ACHN (cell line): ENCODE measurements around the gene RAB8B.

Experiments used
- DNase-seq: peaks from one replicate; pipeline ENCODE4 v3.0.0-alpha.2; 2015
- in situ Hi-C: cut with HindIII; loops from 2 replicates; pipeline ENCODE4 v1.10.0; 2017; ENCODE audit warnings: low sequenced_read_pairs, low pct_ligation_motif_present, low pct_unique_long_range_greater_than_20kb

The RAB8B gene

DNA sequence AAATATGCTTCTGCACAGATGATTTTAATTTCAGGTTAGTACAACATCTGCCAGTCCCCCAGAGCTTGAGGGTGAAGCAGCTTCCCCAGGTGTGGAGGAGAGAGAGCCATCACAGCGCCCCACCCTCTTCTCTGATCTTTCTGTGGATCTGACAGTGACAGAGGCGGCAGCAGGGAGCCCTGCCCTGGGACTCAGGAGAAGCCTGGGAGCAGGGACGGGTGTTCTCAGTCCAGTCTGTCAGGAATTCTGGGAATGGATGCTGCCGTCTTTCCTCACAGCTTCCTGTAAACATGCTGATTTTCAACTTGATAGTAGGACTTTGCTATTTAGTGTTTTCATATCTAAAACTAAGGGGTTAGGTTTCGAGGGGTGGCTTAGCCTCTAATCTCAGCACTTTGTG lies 11.4 kb upstream of the RAB8B start:
- no peak for DNase-seq
- in situ Hi-C loops, result no loop called here

DNA sequence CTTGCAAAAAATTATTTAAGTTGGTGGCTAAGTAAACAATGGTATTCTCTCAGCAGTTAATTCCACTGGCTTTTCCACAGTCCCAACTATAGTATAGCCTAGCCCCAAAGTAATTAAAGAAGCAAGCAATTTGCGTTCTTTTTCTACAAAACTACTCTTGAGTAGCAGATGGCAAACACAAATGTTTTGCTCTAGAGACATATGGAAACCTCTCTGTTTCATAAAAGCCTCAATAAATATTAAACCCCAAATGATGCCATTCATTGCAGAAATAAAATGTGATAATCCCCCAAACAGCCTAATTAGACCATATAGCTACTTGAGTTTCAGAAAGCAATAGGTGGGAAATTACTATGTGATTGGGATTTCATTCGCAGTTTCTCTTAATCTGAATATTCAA lies 8.7 kb upstream of the RAB8B start:
- DNase-seq, result no peak
- in situ Hi-C loops, result no loop called here

DNA sequence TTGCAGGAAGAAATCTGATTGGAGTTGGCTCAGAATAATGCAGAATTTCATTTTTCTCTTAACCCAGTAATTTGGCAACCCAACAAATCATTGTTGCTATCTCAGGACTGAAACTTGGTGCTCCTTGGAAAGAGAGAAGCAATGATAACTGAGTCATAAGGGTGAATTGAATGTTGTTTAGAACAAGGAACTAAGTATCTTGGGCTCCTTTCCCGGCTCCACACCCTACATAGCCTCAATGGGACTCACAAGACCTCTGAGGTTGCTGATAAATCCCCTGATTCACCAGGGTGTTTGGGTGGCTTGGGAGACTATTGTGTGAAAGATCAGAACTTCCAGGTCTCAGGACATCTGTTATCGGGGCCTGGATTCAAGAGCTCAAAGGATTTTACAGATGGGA lies 7.8 kb upstream of the RAB8B start:
- in situ Hi-C loops, result no loop called here
- no peak for DNase-seq

DNA sequence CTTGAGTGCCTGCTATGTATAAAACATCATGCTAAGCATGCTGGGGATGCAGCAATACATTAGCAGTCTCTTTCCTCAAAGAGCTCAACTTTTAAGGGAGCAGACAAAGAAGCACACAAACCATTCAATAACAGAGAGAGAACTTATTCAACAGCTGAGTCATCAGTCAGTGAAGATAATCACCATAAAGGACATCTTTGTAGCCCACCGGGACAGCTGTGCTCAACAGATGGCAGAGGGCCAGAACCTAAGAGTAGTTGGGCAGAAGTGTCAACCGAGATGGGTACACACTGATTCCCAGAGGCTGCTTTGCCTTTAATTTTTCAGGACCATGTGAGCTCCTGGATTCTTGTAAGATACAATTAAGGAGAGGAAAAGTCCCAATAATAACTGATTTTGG lies 4.2 kb upstream of the RAB8B start:
- no peak for DNase-seq
- in situ Hi-C loops, result no loop called here

DNA sequence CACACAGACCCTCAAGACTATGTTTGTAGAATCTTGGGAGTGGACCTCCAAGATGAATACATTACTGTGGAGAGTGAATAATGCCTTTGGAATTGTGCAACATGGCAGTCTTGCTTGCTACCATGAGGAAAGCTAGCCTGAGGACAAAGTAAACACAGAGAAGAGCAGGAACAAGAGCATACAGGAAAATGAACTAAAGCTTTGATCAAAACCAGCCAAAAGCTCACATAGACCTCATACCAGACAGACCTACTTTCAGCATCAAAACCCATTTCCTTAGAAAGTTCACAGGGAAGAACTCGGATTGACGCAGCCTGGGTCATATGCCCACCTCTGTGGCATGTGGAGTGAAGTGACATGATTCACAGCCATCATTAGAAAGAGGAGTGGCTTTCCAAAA lies 3.3 kb upstream of the RAB8B start:
- no peak for DNase-seq
- in situ Hi-C loops, result no loop called here

DNA sequence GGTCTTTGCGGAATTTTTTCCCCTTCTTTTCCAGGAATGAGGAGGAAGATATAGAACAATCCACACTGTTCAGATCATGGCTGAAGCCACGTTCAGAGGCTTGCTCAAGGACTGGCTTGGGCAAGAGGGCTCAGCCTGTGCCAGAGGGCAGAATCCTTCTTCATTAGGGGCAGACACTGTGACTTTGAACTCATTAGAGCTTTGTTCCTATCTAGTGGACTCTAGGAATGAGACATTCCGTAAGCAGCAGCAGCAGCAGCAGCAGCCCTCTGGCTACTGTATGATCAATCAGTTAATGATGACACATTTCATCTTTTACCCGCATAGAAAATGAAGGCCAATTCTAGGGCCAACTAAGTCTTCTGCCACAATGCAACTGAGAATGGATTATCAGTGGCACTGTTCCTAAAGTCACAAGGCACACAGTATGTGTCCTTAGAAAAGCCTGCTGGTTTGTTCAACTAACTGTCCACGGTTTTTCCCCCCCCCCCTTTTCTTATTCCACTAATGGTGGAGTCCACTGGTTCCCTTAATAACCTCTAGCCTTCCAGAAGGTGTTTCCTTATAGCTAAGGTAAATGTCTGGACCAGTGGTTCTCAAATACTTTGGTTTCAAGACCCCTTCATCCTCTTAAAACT lies 1.7 kb upstream of the RAB8B start:
- DNase-seq, result no peak
- in situ Hi-C loops, result no loop called here

DNA sequence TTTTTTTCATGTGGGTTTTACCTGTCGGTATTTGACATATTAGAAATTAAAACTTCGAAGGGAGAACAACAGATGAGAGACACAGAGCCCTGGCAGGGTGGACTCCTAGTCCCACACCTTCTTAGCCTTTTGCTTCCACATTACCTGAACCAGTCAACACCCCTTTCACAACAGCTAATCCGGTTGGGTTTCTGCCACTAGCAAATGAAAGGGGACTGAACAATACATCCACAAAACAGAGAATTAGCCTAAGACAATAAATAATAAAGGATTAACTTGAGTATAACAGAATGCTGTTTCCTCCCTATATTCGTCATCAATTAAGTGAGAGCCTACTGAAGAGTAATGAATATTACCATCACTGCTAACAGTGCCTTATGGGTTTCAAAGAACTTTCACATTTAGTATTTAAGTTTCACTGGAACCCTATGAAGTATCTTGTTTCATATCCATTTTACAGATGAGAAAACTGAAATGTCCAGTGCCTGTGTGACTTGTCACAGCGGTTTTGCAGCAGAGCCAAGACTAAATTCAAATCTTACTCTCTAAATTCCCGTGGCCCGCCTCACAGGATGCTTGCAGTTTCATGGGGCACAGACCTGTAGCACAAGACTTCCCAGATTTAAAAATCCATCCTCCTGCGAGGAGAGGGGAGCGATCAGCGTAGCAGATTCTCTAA lies 1.0 kb upstream of the RAB8B start:
- in situ Hi-C loops, result no loop called here
- no peak for DNase-seq

DNA sequence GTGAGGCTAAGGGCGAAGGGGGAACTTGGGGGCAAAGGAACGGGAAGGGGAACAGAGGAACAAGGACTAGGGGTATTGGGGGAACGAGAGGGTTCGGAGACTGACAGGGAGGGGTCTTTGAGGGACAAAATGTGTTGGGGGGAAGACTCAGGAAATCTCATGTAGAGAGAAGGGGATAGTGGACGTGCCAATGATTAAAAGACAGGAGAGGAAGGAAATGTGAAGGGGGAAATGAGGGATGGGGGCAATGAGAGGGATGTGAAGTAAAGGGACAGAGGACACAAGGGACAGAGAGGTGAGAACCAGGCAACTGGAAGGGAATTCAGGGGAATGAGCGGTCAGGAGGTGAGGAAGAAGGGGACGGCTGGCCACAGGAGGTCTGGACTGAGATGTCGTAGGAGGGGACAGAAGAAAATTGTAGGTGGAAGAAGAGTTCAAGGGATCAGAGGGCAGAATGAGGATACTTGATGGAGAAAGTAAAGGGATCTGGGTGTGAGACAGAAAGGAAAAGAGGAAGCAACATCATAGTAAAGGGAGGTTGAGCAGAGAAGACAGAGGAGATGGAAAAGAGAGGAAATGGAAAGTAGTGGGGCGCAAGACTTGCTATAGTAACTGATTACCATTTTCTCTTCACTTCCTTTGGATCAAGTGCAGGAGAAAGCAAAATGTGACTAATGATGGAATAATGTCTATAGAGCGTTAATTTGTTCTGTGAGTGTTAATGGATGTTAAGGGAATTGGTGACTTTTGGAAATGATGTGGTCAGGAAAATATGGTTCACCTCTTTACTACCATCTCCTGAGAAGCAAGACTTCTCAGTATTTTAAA lies 749 bp downstream of the RAB8B start:
- in situ Hi-C loops, result no loop called here
- DNase-seq, result peak; percentile 41

DNA sequence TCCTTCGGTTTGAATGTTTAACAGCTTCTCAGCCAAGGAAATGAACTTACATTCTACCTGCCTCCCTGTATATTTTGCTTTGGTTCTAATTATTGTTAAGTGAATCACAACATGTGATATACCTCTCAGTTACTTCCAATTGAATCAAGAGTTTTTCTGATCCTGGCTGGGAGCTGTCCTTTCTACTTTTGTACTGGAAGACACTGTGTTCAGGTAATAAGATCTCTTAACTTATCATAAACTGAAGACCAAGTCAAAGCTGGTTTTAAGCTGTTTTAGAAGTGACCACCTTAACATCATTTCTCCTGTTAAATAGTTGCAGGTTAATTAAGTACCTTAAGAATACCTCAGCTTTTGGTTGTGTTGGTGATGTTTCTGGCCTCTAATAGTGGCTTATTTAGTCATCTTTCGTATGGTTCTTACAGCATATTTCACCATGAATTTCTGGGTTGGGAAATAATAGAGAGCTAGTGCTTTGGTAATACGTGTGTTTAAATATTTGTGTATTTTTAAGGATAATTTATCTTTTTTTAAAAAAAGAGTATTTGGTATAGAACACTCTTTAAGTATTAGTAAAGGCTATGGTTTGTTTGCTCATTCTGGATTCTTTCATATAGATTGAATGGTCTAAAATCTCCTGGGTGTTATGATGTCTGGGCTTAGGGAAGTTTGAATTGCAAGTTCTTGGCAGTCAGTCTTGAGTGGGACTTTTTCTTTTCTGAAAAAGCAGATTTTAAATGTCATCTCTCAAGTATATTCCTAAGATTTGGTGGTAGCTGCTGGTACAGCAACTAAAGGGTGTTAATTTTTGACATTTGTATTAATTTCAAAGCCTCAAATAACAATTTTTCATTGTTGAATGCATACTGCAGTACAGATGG lies 1.6 kb downstream of the RAB8B start:
- in situ Hi-C loops, result no loop called here
- peak; percentile 15 for DNase-seq

DNA sequence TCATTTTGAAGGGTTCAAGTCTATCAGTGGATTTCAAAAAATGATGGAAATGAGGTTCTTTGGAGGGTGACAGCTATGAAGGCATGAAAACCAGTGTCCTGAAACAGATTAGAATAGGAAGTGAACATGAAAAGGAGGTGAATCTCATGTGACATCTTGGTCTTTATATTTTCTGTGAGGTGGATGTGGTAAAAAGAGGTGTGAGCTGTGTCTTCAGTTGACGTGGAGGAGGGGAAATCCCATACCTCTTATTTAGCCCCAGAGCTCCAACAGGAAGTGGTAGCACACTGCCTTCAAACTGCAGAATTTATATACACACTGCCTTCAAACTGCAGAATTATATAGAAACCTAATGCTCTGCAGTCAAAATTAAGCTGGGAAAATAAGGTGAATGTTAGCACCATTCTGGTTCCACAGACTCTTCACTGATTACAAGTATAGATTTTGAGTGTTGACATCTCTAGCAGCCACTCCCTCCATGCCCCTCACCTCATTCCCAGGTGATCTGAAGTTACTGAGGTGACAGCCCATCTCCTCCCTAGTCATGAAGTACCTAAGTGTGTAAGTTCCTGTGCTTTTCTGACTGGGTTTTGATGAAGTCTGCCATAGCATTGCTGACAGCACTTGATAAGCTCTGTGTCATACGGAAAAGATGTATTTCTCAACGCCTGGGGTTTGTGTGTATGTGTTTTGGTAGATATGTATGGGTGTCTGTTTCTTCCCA lies 2.7 kb downstream of the RAB8B start:
- DNase-seq, result no peak

DNA sequence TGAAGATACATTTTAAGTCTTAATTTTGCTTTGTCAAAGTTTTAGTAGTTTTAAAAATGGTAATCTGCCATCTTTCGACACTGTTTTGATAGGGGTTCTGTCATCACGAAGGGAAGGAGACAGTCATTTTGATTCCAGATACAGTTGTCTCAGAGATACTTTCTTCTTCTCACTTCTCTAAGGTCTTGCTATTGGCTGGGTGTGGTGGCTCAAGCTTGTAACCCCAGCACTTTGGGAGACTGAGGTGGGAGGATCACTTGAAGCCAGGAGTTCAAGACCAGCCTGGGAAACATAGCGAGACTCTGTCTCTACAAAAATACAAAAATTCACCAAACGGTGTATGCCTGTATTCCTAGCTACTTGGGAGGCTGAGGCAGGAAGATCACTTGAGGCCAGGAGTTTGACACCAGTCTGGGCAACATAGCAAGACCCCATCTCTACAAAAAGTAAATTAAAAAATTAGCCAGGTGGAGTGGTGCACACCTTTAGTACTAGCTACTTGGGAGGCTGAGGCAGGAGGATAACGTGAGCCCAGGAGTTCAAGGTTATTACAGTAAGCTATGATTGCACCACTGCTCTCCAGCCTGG lies 3.3 kb downstream of the RAB8B start:
- in situ Hi-C loops, result no loop called here
- no peak for DNase-seq

More for the DNA sequence above, 2.7 kb downstream of the RAB8B start:
- in situ Hi-C loops, result no loop called here

DNA sequence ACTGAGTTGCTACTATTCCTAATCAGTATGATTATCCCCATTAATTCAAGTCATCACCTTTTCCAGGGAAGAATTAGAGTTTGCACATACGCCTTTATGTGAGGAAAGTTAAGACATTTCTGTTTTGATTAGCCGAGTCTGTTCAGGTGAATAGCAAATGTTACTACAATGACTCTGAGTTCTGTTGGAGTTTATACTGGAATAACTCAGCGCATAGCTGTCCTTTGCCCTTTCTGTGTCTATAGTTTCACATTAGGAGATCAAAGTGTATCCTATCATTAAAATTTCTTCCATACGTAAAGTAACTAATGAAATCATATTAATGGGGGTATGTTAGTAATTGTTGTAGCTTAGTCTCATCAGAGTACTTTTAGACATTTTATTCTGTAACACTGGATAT lies 4.9 kb downstream of the RAB8B start:
- in situ Hi-C loops, result no loop called here
- DNase-seq, result no peak

DNA sequence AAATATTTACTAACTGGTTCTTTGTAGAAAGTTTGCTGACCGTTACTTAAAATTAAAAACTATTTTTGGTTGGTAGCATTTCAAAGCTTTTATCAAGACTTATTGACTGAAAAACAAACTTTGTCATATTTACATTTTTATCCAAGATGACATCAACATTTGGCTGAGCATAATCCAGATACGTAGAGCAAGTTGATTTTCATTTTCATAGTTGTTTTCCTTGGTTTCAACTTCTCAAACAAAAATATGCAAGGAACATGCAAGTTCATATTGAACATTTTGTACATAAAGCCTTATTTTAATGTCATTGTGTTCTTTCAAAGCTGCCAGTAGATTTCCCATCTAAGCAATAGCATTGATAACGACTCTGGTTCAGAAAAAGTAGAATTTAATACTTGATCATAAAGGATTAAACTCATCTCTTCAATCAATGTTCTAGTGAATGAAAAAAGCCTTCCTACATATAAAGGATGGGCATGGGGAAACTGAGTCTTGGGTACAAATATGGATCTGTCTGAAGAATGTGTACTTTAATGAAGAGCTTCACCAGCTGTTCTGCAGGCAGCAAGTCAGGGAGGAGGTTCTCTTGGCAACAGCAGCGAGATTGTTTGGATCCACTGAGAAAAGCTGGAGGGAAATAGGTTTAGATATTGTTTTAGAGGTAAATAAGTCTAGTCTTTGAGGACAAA lies 5.6 kb downstream of the RAB8B start:
- no peak for DNase-seq
- in situ Hi-C loops, result no loop called here

DNA sequence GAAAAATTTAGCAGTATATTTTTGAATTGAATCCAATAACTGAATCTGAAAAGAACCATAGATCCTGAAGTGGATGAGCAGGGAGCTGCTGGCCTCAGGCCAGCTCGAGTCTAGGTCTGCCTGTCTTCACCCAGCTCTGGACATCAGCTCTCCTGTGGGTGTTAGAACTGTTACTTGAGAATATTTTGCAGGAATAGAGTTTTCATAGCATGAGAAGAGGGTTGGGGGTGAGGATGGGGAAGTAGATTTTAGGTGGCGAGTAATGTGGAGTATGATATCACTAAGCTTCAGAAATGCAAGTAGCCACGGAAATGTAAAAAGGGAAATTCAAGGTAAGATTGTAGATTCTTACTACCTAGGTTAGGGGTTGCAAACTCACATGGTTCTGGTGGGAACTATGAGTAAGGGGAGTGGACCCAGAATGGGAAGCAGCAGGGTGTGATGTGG lies 6.2 kb downstream of the RAB8B start:
- in situ Hi-C loops, result no loop called here
- no peak for DNase-seq

DNA sequence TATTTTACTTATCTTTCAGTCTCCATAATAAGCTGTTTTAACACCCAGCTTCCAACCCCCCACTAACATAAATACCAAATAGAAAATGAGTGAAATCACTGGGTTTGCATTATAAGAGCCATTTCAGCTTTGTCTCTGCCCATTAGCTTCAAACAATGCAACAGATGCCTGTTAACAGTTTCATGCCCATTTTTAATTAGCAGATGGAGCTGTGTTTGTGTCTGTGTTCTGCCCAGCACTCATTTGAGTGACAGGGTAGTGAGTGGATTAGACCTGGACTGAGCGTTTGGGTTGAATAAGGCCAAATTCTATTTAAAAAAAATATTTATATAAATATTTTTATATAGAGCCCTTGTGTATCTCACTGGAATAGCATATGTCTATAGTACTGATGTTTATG lies 7.4 kb downstream of the RAB8B start:
- in situ Hi-C loops, result no loop called here
- DNase-seq, result no peak

DNA sequence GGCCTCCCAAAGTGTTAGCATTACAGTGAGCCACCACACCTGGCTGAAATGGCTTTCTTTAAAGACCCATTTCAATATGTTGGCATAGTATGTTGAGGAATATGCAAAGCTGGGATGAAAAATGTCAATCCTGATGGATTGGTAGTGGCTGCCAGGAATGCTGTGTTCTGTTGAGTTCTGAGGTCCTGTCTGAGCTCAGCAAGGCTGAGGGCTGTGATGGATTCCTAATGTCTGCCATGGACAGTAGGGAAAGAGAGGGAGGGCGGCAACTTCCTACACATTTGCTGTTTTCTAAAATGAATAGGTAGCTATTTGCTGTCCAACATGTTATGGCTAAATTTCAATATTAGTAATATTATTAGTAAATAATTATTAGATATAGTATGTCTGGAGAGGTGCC lies 8.2 kb downstream of the RAB8B start:
- no peak for DNase-seq
- in situ Hi-C loops, result no loop called here
